Hepatocyte (in vitro differentiated cells): ENCODE measurements around the gene GRK5. TPM values are rescaled to one million over a fixed set of nuclear protein-coding genes. Genes with fewer than 3 reads are reported as not detected.

ENCODE experiments used
- DNase-seq: peaks from one replicate; pipeline ENCODE4 v3.0.0-alpha.2; 2016; ENCODE audit warnings: low spot score
- H2AFZ ChIP-seq: fragments of 200-600 bp; sonication (generic); 2 replicates; pipeline ENCODE4 v1.6.0; 2016; ENCODE audit warnings: antibody characterized with exemption, mild to moderate bottlenecking
- H3K27ac ChIP-seq: fragments of 200-600 bp; sonication (generic); 2 replicates; pipeline ENCODE4 v1.5.1; 2016; ENCODE audit warnings: mild to moderate bottlenecking
- H3K27me3 ChIP-seq: fragments of 200-600 bp; sonication (generic); 2 replicates; pipeline ENCODE4 v1.6.1; 2016
- H3K36me3 ChIP-seq: fragments of 200-600 bp; sonication (generic); replicated peaks from 2 replicates; pipeline ENCODE4 v1.5.1; 2016; ENCODE audit warnings: low read depth; ENCODE audit not compliant: insufficient read depth
- H3K4me1 ChIP-seq: fragments of 200-600 bp; sonication (generic); 2 replicates; pipeline ENCODE4 v1.5.1; 2016; ENCODE audit warnings: mild to moderate bottlenecking, moderate library complexity; ENCODE audit not compliant: insufficient read depth
- H3K4me2 ChIP-seq: fragments of 200-600 bp; sonication (generic); 2 replicates; pipeline ENCODE4 v1.6.0; 2016
- H3K4me3 ChIP-seq: fragments of 200-600 bp; sonication (generic); 2 replicates; pipeline ENCODE4 v1.5.1; 2016; ENCODE audit warnings: mild to moderate bottlenecking
- H3K79me2 ChIP-seq: fragments of 200-600 bp; sonication (generic); 2 replicates; pipeline ENCODE4 v1.6.0; 2017; ENCODE audit warnings: mild to moderate bottlenecking
- H3K9me2 ChIP-seq: fragments of 200-600 bp; sonication (generic); replicated peaks from 2 replicates; pipeline ENCODE4 v1.6.0; 2017; ENCODE audit warnings: mild to moderate bottlenecking; ENCODE audit not compliant: insufficient read depth
- H3K9me3 ChIP-seq: fragments of 200-600 bp; sonication (generic); 2 replicates; pipeline ENCODE4 v1.5.1; 2016; ENCODE audit warnings: low read depth, mild to moderate bottlenecking
- H4K20me1 ChIP-seq: fragments of 200-600 bp; sonication (generic); 2 replicates; pipeline ENCODE4 v1.6.0; 2016; ENCODE audit warnings: mild to moderate bottlenecking; ENCODE audit not compliant: insufficient read depth, poor library complexity, severe bottlenecking
- EZH2 ChIP-seq: fragments of 200-600 bp; sonication (generic); IDR thresholded peaks from 2 replicates; pipeline ENCODE4 v1.6.1; 2016; ENCODE audit warnings: antibody characterized with exemption, mild to moderate bottlenecking, borderline replicate concordance
- EZH2phosphoT487 ChIP-seq: fragments of 200-600 bp; sonication (generic); IDR thresholded peaks from one replicate; pipeline ENCODE4 v1.6.1; 2018; ENCODE audit warnings: antibody characterized with exemption, mild to moderate bottlenecking, low read depth, moderate library complexity; ENCODE audit not compliant: unreplicated experiment, severe bottlenecking
- WGBS: methylation state at CpG from one replicate; pipeline ENCODE4 v1.1.6; 2016; ENCODE audit warnings: low lambda C conversion rate; ENCODE audit errors: missing lambda C conversion rate; 5-methylcytosine and 5-hydroxymethylcytosine counted together
- polyA plus RNA-seq: library from polyadenylated mRNA; unstranded; fragments of >200 nt; fragmentation: Nextera tagmentation; extraction: Ambion mirVana; gene quantifications from 2 replicates; pipeline ENCODE4 v1.2.1, GENCODE V29; 2016
- total RNA-seq: library from RNA; depleted of rRNA; stranded (reverse); fragments of >200 nt; gene quantifications from 2 replicates; pipeline ENCODE4 v1.2.3, GENCODE V29; 2014
- TF ChIP-seq, protein P1 (sequence below): fragments of 200-600 bp; sonication (generic); IDR thresholded peaks from 2 replicates; pipeline ENCODE4 v1.5.1; 2016; ENCODE audit warnings: antibody characterized with exemption, mild to moderate bottlenecking; ENCODE audit not compliant: poor library complexity

GRK5 gene
- total and polyA plus RNA-seq, 2 experiments from 2014 or later, result 7.6 to 19.9 TPM

DNA sequence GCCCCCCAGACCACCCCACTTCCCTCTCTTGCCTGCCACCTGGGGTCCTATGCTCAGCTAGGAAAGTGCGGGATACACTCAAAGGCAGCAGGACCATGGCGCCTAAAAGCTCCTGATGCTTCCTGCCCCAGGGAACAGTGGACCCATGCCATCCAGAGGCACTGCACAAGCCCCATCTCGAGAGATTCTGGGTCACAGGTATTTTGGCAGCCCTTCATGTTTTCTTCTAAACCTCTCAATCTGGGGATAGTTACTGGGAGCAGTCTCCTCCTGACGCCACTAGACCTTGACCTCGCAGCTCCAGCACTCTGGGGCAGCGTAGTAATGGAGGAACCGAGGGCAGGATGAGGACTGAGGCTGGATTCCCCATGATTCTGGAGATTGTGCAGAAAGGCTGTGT is 107.1 kb downstream of the GRK5 start:
- Histone ChIP-seq H3K4me3 (no peak overlapping the region), H2AFZ (no peak overlapping the region), H3K27ac (peak overlapping the region; percentile 95), H3K36me3 (no peaks in the 10 kb centered on the region), H3K27me3 (no peaks in the 10 kb centered on the region), H3K9me3 (no peaks in the 10 kb centered on the region), H4K20me1 (no peaks in the 10 kb centered on the region), H3K9me2 (no peaks in the 10 kb centered on the region), H3K4me1 (peaks cover 47% of the 10 kb centered on the region), H3K4me2 (no peak overlapping the region), H3K79me2 (peaks cover 57% of the 10 kb centered on the region)
- WGBS, result 96% methylated on average over 7 of the region's 7 CpGs
- TF ChIP-seq, protein P1, sequence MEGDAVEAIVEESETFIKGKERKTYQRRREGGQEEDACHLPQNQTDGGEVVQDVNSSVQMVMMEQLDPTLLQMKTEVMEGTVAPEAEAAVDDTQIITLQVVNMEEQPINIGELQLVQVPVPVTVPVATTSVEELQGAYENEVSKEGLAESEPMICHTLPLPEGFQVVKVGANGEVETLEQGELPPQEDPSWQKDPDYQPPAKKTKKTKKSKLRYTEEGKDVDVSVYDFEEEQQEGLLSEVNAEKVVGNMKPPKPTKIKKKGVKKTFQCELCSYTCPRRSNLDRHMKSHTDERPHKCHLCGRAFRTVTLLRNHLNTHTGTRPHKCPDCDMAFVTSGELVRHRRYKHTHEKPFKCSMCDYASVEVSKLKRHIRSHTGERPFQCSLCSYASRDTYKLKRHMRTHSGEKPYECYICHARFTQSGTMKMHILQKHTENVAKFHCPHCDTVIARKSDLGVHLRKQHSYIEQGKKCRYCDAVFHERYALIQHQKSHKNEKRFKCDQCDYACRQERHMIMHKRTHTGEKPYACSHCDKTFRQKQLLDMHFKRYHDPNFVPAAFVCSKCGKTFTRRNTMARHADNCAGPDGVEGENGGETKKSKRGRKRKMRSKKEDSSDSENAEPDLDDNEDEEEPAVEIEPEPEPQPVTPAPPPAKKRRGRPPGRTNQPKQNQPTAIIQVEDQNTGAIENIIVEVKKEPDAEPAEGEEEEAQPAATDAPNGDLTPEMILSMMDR, result no peak
- TF ChIP-seq EZH2 (no peak), EZH2phosphoT487 (no peak)
- no peak for DNase-seq

DNA sequence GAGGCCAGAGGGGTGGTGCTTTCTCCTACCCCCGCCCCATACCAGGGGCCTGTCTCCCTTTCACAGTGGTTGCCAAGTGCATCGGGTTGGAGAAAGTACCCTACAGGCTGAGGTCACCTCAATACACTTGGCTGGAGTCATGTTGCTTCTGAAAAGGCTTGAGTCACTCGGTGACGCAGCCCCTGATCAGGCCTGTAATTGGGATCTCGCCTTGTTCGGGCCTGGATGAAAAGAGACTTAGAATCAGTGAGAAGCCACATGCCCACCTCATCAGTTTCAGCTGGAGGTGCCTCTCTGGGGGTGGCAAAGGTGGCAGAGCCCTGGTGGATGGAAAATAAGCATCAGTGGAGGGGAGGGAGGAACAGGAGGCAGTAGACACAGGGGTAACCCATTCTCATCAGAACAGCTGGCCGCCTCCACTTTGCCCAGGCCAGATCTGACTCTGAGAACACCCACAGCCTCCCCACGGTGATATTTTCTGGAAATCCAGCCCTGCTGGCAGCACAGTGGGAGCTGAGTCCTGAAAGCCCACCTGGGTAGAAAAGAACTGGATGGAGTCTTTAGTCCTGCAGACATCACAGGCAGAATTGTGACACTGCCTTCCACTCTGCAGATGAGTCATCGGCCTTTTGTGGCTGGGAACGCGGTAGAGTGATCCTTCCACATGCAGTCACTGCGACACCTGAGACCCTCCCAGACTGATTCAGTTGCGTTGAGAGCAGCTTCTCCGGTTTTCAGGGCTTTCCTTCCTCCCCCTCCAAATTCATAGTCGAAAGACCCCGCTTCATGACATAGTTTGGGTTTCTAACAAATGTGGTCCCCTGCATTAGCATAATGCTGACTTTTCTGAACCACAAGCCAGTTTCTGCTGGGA is 108.0 kb downstream of the GRK5 start:
- peak overlapping the region; percentile 15 for H3K4me2 ChIP-seq
- H3K27ac ChIP-seq, result peak overlapping the region; percentile 95
- peaks cover 57% of the 10 kb centered on the region for H3K79me2 ChIP-seq
- no peaks in the 10 kb centered on the region for H4K20me1 ChIP-seq
- H3K9me3 ChIP-seq, result no peaks in the 10 kb centered on the region
- no peaks in the 10 kb centered on the region for H3K27me3 ChIP-seq
- peaks cover 47% of the 10 kb centered on the region for H3K4me1 ChIP-seq
- peak; percentile 86 for DNase-seq
- H3K36me3 ChIP-seq, result no peaks in the 10 kb centered on the region
- no peak overlapping the region for H3K4me3 ChIP-seq
- no peaks in the 10 kb centered on the region for H3K9me2 ChIP-seq
- TF ChIP-seq, protein P1, result no peak
- H2AFZ ChIP-seq, result no peak overlapping the region
- WGBS, result 71% methylated on average over 16 of the region's 16 CpGs

GRCh38 chr10:119316002-119316358 is 108.6 kb downstream of the GRK5 start:
- Histone ChIP-seq H3K36me3 (no peaks in the 10 kb centered on the region), H3K4me2 (no peak overlapping the region), H3K4me1 (peaks cover 44% of the 10 kb centered on the region), H3K27ac (peak overlapping the region; percentile 95), H3K79me2 (peaks cover 62% of the 10 kb centered on the region), H4K20me1 (no peaks in the 10 kb centered on the region), H2AFZ (no peak overlapping the region), H3K9me3 (no peaks in the 10 kb centered on the region), H3K4me3 (no peak overlapping the region), H3K9me2 (no peaks in the 10 kb centered on the region), H3K27me3 (no peaks in the 10 kb centered on the region)
- DNase-seq, result no peak
- TF ChIP-seq, protein P1, result no peak
- no peak for TF ChIP-seq EZH2phosphoT487
- no peak for TF ChIP-seq EZH2
- WGBS, result 96% methylated on average over 2 of the region's 2 CpGs
